GM18868 (cell line): Measurements from ENCODE around the gene GHR.
A peak's percentile ranks its signal among the peaks of the same experiment; 100 is the strongest.
"Not testable (repeated sequence)": the region's sequence is repeated elsewhere in the genome, so short reads cannot be mapped to it uniquely, and the experiment has no call there.

Experiments used
- ATAC-seq: cut with Tn5 transposase; IDR thresholded peaks from one replicate; pipeline ENCODE4 v1.9.1; 2021; ENCODE audit warnings: mild to moderate bottlenecking, moderate library complexity; ENCODE audit not compliant: unreplicated experiment

Gene GHR

GRCh38 chr5:42566652-42567295, 143.5 kb downstream of the GHR start:
- no peak for ATAC-seq

DNA sequence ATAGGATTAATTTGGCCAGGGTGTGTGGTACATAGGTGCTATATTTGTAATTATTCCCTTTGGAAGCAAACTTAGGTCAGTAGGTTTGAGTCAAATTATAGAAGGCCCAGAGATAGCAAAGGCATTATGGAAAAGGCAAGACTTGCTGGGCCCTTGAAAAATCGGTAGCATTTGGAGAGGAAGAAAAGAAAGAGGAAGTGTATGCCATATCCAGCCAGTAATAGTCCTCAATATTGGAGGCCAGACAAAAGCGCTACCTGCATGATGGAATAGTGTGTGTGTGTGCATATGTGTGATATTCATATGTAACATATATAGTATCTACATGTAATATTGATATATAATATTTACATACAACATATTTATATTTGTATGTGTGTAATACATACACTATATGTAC, 146.1 kb downstream of the GHR start:
- ATAC-seq: no peak

- ATAC-seq: no peak
Observed at GRCh38 chr5:42569953-42570548, 146.8 kb downstream of the GHR start.

- ATAC-seq: no peak
Observed at GRCh38 chr5:42570966-42571960, 148.0 kb downstream of the GHR start.

- no peak for ATAC-seq
Observed at GRCh38 chr5:42572313-42572712, 149.1 kb downstream of the GHR start.

GRCh38 chr5:42573386-42573785, 150.1 kb downstream of the GHR start:
- ATAC-seq: no peak

- not testable (repeated sequence) for ATAC-seq
Observed at GRCh38 chr5:42575914-42576313, 152.7 kb downstream of the GHR start.

- not testable (repeated sequence) for ATAC-seq
Observed at GRCh38 chr5:42578901-42579300, 155.7 kb downstream of the GHR start.

GRCh38 chr5:42579320-42579719, 156.1 kb downstream of the GHR start:
- ATAC-seq: no peak

GRCh38 chr5:42581845-42582244, 158.6 kb downstream of the GHR start:
- ATAC-seq: no peak

DNA sequence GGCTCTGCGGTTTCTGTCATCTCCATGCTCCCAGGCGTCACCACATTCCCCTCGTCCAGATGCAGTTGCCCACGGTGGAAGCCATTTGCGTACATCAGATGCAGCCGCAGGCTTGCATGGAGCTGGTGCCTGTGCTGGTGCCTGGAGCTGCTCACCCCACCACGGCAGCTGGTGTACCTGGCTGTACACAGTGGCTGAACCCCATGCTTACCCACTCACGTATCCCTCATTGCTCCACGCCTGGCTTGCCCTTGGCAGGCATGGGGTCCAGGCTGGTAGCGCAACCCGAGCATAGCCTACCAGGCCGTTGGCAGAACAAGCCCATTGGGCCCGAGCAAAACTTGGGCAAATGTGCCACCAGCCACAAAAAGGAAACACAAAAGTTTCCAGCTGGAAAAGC, 159.5 kb downstream of the GHR start:
- ATAC-seq: no peak

GRCh38 chr5:42583322-42583721, 160.1 kb downstream of the GHR start:
- peak; percentile 71 for ATAC-seq

DNA sequence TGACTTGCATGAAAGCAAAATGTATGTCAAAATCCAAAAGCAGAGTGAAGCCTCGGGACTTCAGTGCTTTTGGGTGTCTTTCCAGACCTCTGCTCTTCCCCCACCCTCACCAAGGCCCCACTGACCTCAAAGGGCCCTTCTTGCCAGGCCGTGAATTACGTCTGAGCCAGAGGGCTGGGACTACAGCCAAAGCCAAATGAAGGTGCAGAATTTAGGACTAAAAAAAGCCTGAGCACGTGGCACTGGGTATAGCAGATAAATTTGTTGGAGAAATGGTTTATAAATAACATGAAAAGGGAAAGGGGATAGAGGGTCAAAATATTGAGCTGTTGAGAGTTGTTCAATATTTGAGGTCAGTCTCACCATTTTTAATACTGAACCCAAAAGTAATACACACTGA, 163.4 kb downstream of the GHR start:
- no peak for ATAC-seq

DNA sequence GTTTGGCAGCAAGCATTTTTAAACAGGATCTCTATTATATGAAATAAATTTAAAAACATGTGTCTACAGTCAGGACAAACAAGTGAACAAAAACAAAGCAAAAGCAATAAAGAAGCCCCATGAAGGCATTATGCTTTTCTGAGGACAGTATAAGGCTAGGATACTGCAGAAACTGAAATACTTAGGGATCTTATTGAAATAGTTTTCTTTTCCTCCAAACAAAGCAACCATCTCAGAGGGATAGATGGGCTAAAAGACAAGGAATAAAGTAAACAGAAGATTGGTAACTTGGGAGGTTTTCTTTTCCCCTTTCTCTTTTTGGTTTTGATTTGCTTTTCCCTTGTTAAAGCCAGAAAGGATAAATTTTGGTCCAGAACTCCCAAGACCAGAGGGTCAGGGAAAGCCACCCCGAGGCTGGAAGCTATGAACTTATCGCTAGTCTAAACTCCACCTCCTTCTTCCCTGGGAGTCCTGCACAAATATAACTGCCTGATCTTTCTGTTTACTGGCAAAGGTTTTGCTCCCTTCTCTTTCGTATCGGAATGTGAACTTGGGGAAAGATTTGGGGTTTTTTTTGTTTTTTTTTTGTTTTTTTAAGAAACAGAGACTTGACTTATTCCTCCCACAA, 164.0 kb downstream of the GHR start:
- no peak for ATAC-seq

GRCh38 chr5:42590566-42590965, 167.3 kb downstream of the GHR start:
- ATAC-seq: no peak

DNA sequence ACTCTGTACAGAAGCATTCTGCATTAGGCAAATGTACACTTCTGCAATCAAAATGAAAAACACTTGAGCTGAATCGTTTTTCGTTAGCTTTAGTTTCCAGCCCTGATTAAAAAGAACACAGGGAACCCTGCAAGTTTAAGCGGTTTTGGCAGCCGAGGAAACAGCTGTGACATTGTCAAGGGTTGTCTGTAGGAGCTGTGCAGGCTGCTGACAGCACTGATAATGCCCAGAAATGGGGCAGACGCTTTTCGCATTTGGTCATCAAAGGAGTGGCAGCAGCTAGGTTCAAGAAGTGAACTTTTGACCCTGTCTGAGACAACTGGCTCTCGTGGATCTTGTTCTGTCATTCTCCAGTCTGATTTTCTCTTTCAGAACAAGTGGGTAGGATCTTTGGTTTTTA, 167.8 kb downstream of the GHR start:
- peak; percentile 34 for ATAC-seq

GRCh38 chr5:42592401-42593140, 169.3 kb downstream of the GHR start:
- ATAC-seq: no peak

- ATAC-seq: no peak
Observed at GRCh38 chr5:42593591-42593990, 170.4 kb downstream of the GHR start.

DNA sequence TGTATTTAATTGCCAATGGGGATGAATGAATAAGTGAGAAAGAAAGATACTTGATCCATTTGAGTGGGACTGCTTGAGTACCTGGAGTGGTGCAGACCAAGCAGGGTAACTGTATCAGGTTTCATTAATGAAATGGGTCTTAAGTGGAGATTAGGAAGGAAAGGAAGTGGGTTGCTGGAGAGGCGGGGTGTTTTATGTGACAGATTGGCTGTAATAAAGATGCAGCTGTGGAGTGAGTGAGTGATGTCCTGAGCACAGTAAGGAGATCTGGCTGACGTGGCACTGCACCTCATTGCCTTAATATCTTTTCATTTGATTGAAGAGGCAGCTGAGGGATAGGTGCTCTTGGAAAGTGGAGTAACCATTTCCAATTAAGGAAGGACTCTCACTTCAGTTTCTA, 172.4 kb downstream of the GHR start:
- ATAC-seq: no peak

- ATAC-seq: no peak
Observed at GRCh38 chr5:42596817-42597216, 173.6 kb downstream of the GHR start.
